A673 (cell line): ENCODE results near the gene CYTH4. TPM values are rescaled to one million over a fixed set of nuclear protein-coding genes. Genes with fewer than 3 reads are reported as not detected.

Source experiments
- BruUV-seq: library from RNA; stranded (reverse); fragments of 400-500 nt; replicated peaks from 2 replicates; lab custom pipeline; 2021; lab: Mats Ljungman, UMichigan
- CTCF ChIA-PET: fragments of 300-600 bp; sonication (Branson Sonifier 250); formaldehyde crosslinking; loops from one replicate; lab custom pipeline; 2022; ENCODE audit warnings: antibody characterized with exemption; lab: Charles Lee
- POLR2A ChIA-PET: fragments of 300-600 bp; sonication (Branson Sonifier 250); formaldehyde crosslinking; loops from one replicate; lab custom pipeline; 2022; ENCODE audit warnings: antibody characterized with exemption; ENCODE audit not compliant: low non-redundant PET; lab: Charles Lee
- DNase-seq: peaks from one replicate; pipeline ENCODE4 v3.0.0-alpha.2; 2015; ENCODE audit warnings: low spot score
- H3K27ac ChIP-seq: fragments of 200-600 bp; sonication (generic); 2 replicates; pipeline ENCODE4 v1.5.1; 2016; ENCODE audit warnings: mixed run types, low read depth, mild to moderate bottlenecking, mixed read lengths, antibody characterized with exemption, low read length; ENCODE audit not compliant: poor library complexity, severe bottlenecking
- H3K27me3 ChIP-seq: fragments of 200-600 bp; sonication (generic); replicated peaks from 2 replicates; pipeline ENCODE4 v1.6.1; 2017; ENCODE audit warnings: mixed run types, low read depth, mild to moderate bottlenecking, mixed read lengths, antibody characterized with exemption, low read length; ENCODE audit not compliant: insufficient read depth, poor library complexity
- H3K36me3 ChIP-seq: fragments of 200-600 bp; sonication (generic); 2 replicates; pipeline ENCODE4 v1.6.1; 2016; ENCODE audit warnings: mixed run types, mild to moderate bottlenecking, mixed read lengths, antibody characterized with exemption, low read length; ENCODE audit not compliant: insufficient read depth, poor library complexity, severe bottlenecking
- H3K4me1 ChIP-seq: fragments of 200-600 bp; sonication (generic); 2 replicates; pipeline ENCODE4 v1.6.1; 2017; ENCODE audit warnings: mixed run types, mild to moderate bottlenecking, mixed read lengths, antibody characterized with exemption, low read length; ENCODE audit not compliant: insufficient read depth, poor library complexity, severe bottlenecking
- H3K4me3 ChIP-seq: fragments of 200-600 bp; sonication (generic); 2 replicates; pipeline ENCODE4 v1.5.1; 2016; ENCODE audit warnings: low read depth, mixed run types, mild to moderate bottlenecking, mixed read lengths, low read length; ENCODE audit not compliant: poor library complexity, severe bottlenecking
- H3K9me3 ChIP-seq: fragments of 200-600 bp; sonication (generic); 2 replicates; pipeline ENCODE4 v1.6.1; 2016; ENCODE audit warnings: mixed run types, low read depth, mild to moderate bottlenecking, mixed read lengths, antibody characterized with exemption, low read length; ENCODE audit not compliant: poor library complexity, severe bottlenecking
- CTCF ChIP-seq: fragments of 300-800, 200-600 bp; sonication (generic); conservative IDR thresholded peaks from 2 replicates; pipeline ENCODE4 v1.5.1; 2017; ENCODE audit warnings: low read depth, mild to moderate bottlenecking, antibody characterized with exemption, low read length, moderate library complexity, mixed read lengths
- EZH2 ChIP-seq: fragments of 200-600 bp; sonication (generic); IDR thresholded peaks from 2 replicates; pipeline ENCODE4 v1.6.1; 2017; ENCODE audit warnings: borderline replicate concordance, low read depth, mild to moderate bottlenecking, mixed read lengths, antibody characterized with exemption, low read length; ENCODE audit not compliant: poor library complexity, severe bottlenecking
- intact Hi-C: fragments of 100-400 bp; cut with micrococcal nuclease; formaldehyde crosslinking; loops from one replicate; pipeline ENCODE4 v1.10.0; 2022; ENCODE audit not compliant: unreplicated experiment
- total RNA-seq: library from RNA; stranded (reverse); gene quantifications from 2 replicates; pipeline ENCODE4 v1.2.3, GENCODE V29; 2021

Gene CYTH4
- total RNA-seq, 1 experiment from 2014 or later = not detected

GRCh38 chr22:37309211-37310074 lies 27.1 kb downstream of the CYTH4 start:
- no peak for DNase-seq
- no peaks in the 10 kb centered on the region for H3K36me3 ChIP-seq
- no TSS peak for BruUV-seq
- CTCF ChIA-PET = interaction anchor here (0.6 kb wide), 1 partner anchor 293 kb away, joined by 5 read pairs; no protein-coding TSS in a partner anchor
- no peaks in the 10 kb centered on the region for H3K27me3 ChIP-seq
- H3K27ac ChIP-seq = no peak overlapping the region
- H3K4me1 ChIP-seq = peaks cover 14% of the 10 kb centered on the region
- POLR2A ChIA-PET = no interaction called here
- no peaks in the 10 kb centered on the region for H3K9me3 ChIP-seq
- TF ChIP-seq EZH2 (no peak), CTCF (no peak)
- intact Hi-C loops = loop anchor here (10.0 kb wide), 1 partner anchor 255 kb away; the partner anchor contains the start of gene CDC42EP1
- H3K4me3 ChIP-seq = no peak overlapping the region

GRCh38 chr22:37310075-37310606 lies 27.8 kb downstream of the CYTH4 start:
- POLR2A ChIA-PET = no interaction called here
- no peak overlapping the region for H3K27ac ChIP-seq

More at GRCh38 chr22:37310075-37310606, 27.8 kb downstream of the CYTH4 start:
- CTCF ChIA-PET = no interaction called here
- H3K27me3 ChIP-seq = no peaks in the 10 kb centered on the region
- H3K4me3 ChIP-seq = no peak overlapping the region
- no TSS peak for BruUV-seq
- no peak for TF ChIP-seq EZH2
- no peak for TF ChIP-seq CTCF
- intact Hi-C loops = loop anchor here (10.0 kb wide), 1 partner anchor 255 kb away; the partner anchor contains the start of gene CDC42EP1
- no peak for DNase-seq
- H3K9me3 ChIP-seq = no peaks in the 10 kb centered on the region
- H3K4me1 ChIP-seq = peaks cover 14% of the 10 kb centered on the region
- H3K36me3 ChIP-seq = no peaks in the 10 kb centered on the region
